HG03521 (cell line): ENCODE data around the gene DCDC2.
"Not testable (repeated sequence)": the region's sequence is repeated elsewhere in the genome, so short reads cannot be mapped to it uniquely, and the experiment has no call there.

Source experiments
- ATAC-seq: cut with Tn5 transposase; IDR thresholded peaks from one replicate; pipeline ENCODE4 v1.9.1; 2021; ENCODE audit warnings: mild to moderate bottlenecking, moderate library complexity; ENCODE audit not compliant: unreplicated experiment

DCDC2 gene

DNA sequence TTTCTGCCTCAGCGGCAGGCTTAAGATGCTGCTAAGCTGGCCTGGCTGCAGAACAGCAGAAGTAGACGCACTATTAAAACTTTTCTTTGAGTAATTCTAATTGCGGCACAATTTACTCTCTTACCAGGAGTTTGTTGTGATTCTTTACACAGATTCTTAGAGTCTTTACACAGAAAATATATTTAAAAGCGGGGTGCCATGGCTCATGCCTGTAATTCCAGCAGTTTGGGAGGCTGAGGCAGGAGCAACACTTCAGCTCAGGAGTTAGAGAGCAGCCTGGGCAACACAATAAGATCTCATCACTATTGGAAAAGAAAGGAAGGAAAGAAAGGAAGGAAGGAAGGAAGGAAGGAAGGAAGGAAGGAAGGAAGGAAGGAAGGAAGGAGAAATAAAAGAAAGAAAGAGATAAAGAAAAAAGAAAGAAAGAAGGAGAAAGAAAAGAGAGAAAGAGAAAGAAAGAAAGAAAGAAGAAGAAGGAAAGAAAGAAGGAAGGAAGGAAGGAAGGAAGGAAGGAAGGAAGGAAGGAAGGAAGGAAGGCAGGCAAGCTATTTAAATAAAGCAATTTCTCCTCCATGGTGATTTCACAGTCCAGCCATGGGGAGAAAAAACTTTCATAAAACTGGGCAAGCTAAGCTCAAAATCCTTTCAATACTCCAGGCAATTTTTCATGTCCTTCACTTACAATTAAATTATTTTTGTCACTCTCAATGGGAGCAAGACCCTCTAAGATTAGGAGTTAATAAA lies 23.8 kb upstream of the DCDC2 start:
- ATAC-seq: no peak

DNA sequence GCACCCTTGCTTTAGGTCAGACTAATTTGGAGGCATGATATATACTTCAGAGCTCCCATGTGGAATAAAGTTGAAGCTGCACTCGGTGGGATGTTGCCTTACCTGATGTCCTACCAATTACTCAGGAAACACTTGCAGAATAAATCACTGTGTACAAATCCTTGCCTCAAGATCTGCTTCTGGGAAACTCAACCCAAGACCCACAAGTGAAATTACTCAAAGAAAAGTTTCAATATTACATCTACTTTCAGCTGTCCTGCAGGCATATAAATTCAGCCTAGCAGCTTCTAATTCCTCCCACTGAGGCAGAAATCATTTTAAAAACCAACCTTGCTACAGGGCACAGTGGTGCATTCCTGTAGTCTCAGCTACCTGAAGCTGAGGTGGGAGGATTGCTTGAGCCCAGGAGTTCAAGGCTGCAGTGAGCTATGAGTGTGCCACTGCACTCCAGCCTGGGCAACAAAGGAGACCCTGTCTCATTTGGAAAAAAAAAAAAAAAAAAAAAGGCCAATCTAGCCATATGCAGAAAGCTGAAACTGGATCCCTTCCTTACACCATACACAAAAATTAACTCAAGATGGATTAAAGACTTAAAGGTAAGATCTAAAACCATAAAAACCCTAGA lies 20.7 kb upstream of the DCDC2 start:
- no peak for ATAC-seq

DNA sequence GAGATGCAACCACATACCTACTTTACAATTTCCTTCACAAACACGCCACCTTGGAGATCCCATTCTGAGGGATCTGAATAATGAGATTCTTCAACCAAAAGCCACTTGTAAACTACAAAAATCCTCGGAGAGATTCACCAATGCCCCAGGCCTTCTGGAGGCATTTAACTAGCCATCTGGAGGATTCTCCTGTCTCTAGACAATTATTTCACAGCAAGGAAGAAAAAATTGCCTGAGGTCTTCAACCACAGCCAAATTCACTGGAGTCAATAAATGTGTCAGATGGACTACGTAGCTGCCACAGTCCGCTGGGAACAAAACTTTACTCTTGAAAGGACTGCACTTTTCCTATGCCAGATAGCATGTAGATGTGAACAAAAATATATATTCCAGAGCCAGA lies 19.0 kb upstream of the DCDC2 start:
- ATAC-seq: no peak

DNA sequence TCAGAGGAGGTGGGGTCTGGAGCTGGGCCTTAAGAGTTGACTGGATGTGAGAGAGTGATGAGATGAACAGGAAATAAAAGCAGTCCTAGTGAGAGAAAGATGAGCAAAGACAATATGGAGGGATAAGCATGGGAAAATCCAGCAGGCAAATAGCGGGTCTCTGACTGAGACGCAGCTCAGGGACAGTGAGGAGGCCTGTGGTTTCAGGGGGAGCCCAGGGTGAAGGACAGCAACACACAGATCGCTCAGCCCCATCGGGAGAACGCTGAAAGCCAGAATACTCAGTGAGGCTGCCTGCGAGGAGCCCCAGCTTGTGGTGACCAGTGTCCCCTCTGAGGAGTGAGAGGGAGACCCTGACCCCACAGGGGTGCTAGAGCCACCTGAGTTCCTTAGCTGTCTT lies 16.8 kb upstream of the DCDC2 start:
- no peak for ATAC-seq

DNA sequence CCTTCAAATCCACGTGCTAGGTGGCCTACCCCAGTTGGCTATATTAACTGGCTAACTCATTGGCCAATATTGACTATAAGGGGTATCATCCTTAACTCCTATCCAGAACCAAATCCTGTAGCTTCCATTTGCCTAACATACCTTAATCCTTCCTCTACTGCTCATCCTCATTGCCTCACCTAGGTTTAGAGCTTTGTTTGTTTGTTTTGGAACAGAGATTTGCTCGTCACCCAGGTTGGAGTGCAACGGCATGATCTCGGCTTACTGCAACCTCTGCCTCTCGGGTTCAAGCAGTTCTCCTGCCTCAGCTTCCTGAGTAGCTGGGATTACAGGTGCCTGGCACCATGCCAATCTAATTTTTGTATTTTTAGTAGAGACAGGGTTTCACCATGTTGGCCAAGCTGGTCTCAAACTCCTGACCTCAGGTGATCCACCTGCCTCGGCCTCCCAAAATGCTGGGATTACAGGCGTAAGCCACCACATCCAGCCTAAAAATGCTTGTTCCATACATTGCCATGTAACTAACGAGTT lies 7.3 kb upstream of the DCDC2 start:
- not testable (repeated sequence) for ATAC-seq

DNA sequence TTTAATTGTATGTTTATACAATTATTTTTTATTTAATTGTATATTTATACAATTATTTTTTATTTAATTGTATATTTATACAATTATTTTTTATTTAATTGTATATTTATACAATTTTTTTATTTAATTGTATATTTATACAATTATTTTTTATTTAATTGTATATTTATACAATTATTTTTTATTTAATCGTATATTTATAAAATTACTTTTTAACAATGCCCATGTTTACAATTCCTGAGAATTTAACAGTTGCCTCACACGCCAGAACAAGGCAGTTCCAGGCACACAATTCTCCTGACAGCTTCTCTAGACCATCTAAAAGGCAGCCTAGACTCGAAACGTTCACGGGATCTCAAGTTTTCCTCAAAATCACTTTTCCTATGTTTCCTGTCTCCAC lies 4.5 kb upstream of the DCDC2 start:
- ATAC-seq: not testable (repeated sequence)

DNA sequence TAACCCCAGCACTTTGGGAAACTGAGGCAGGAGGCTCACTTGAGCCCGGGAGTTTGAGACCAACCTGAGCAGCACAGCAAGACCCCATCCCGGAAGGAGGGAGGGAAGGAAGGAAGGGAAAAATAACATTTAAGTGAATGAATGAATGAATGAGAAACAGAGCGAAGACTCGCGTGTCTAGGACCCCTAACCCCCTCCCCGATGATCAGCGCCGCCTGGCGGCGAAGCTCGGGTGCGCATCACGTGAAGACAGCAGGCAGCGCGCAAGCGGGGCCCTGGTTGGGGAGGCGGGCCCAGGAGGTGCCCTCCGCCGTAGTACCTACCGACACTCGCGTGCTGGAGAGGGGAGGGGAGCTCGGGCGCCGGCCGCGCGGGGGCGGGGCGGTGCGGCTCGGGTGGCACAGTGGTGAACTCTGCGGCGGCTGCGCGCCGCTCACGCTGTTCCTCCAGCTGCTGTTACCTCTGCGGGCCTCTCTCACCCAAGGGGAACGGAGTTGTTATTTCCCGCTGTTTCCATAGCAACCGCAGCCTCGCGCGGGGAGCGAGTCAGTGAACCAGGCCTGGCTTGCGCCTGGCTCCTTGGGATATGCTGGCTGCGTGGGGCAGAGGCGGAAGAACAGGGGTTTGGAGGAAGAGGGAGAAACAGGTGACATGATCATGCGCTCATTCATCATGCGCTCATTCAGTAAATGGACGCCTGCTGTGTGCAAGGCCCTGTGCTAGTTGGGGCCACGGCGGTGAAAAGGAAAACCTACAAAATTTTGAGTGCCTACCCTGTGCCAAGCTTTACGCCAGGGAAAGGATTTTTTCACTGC lies 2.0 kb upstream of the DCDC2 start:
- peak; percentile 73 for ATAC-seq

DNA sequence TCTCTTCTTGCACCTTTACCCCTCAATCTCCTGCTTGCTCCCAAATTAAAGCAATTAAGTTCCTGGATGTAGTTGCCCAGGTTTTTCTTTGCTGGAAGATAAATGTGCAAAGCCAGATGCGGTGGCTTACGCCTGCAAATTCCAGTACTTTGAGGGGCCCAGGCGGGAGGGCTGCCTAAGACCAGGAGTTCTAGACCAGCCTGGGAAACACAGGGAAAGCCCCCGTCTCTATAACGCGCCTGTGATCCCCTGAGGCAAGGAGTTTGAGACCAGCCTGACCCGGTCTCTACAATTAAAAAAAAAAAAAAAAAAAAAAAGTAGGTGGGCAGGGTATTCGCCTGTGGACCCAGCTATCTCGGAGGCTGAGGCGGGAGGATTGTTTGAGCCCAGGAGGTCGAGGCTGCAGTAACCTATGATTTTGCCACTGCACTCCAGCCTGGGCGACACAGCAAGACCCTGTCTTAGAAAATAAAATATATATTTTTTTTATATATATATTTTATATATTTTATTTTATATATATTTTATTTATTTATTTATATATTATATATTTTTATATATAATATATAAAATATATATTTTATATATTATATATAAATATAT lies 461 bp upstream of the DCDC2 start:
- no peak for ATAC-seq

DNA sequence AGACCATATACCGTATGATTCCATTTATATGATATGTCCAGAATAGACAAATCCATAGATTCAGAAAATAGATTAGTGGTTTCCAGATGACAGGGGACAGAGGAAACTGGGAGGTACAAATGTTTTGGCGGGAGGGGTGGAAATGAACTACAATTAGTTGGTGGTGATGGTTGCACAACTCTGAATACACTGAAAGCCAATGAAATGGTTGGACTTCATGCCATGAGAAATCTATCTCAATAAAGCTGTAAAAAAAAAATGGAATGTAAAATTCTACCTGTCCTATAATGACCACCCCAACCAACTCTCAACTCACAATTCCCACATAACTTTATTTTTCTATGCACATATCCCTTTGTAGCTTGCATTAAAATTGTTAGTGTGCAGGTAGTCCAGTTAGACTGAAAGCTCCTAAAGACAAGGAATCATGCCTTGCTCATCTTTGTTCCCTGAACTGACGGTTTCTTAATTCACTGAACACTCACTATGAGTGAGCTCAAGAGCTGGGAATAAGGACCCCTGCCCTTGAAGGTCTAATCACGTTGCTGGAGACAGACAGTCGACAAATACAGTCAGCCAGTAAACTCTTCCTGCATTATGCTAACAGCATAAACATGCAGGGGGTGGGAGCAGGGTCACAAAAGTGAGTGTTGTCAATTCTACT lies 1.4 kb downstream of the DCDC2 start:
- ATAC-seq: no peak

DNA sequence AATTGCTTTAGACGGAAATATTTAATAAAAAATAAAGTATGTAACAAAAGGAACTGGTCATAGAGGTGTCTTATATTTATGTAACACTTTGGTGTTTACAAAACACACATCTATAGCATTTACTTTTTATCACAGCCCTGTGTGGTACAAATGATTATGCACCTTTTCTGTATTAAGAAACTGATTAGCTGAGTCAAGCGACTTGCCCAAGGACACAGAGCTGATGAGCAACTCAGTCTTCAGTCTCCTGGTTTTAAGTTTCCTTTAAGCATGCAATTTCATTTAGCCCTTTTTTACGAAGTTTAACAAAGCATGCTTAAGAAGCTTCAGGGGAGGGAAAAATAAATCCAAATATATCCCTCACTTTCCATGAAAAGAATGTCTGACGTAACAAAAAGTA lies 2.5 kb downstream of the DCDC2 start:
- no peak for ATAC-seq

DNA sequence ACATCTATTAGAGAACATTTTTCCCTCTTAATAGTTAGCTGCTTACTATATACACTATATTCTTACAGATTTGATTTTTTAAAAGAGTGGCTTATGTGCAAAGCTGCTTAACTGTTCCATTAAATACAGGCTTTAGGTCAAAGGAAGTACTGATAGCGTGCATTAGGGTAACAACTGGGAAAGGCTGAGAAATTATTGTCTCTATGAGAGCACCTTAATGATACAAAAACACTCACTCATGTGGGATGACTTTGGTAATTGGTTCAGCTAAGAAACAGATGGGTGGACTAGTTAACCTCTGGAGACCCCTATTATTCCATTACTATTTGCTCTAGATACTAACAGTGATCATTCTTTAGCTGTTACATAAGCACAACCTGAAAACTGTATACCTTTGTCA lies 4.0 kb downstream of the DCDC2 start:
- ATAC-seq: no peak

DNA sequence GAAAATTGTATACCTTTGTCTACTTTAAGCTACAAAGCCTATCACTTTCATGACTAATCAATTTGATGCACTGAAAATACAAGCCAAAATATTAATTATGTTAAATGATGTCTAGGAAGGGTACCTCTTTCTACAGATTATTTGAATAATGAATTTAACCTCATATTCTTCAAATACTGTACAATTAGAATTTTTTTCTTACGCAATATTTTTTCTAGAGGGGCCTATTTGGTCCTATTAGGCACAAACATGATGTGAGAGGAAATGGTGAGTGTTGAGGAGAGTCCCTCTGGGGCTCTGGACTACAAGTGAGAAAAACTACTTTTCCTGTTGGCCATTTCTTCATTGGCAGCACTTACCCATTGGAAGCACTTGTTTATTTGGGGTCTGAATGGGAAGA lies 5.4 kb downstream of the DCDC2 start:
- no peak for ATAC-seq

DNA sequence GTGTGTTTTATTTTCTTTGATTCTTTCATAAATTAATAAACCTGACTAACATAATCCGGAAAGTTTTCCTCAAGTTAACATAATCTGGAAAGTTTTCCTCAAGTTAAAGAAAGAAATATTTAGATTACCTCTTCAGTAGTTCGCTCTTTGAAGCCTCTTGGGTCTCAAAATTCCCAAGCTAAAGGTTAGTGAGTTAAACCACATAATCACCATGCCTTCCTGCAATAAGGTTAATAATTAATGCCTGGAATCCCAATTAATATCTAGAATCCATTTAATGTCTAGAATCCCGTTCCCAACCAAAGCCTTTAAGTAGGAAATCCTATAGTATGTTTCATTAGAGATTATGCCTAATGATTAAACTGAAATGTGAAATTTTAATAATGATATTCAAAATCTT lies 12.9 kb downstream of the DCDC2 start:
- ATAC-seq: no peak

DNA sequence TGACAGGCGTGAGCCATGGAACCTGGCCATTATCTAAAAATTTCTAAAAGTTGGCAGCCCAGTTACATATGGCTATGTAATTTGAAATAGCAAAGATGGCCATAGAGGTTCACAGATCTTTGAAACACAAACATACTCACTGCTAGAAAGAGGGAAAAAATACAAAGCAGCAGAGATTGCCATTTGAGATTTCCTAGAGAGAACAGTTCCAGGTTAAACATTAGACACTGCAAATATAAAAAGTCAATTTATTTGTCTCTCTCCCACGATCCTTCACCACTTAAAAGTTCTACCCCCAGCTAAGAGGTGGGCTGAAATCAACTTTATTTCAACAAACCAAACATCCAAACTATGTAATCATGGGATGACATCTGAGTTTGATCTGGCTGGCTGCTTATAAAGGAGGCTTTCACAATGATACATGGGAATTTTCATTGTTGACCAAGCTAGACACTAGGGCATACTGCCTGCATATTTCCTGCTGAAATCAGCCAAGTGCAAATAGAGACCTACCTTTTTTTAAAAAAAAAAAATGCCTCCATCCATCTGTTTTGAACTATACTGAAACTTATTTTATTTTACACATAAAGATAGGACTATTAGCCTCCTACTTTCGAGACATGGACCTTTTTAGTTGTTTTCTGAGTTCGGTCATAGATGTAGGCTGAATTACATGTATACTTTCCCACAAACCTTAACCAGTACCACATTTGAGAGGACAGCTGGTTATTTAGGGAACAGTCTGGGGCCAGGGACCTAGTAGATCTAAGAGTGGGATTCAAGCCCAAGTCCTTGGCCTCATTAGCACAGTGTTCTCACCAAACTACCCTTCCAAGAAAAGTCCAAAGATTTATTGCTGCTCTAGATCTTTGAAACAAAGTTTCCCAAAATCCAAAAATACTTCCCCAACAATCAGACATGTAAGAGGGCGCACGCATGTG lies 16.6 kb downstream of the DCDC2 start:
- ATAC-seq: no peak

DNA sequence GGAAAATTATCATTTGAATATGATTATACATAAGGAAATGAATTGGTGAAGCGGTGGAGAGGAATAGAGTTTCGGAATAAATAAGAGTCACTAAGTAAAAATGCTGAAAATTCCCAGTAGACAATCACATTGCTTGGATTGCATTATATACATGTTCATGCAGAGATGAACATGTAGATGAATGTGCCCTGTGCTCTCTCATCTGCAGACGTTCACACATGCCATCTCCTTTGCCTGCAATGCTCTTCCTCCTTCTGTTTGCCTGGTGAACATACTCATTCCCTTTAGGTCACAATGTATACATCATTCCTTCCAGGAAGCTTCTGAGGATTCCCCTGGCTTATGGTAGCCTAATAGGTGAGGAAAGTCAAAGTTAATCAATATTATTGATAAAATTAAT lies 17.9 kb downstream of the DCDC2 start:
- ATAC-seq: no peak

DNA sequence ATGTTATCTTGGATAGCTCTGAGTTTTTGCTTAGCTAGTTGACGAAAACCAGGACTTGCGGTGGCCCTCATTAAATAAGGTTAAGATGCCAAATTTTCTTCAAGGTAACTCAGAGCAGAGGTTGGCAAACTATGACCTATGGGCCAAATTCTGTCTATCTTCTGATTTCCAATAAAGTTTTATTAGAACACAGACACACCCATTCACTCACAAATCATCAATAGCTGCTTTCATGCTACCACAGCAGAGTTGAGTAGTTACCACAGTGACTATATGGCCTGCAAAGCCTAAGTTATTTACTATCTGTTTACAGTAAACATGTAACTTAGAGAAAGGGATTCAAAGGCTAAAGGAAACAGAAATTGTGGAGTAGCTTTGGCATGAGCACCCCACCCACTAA lies 23.6 kb downstream of the DCDC2 start:
- ATAC-seq: no peak

DNA sequence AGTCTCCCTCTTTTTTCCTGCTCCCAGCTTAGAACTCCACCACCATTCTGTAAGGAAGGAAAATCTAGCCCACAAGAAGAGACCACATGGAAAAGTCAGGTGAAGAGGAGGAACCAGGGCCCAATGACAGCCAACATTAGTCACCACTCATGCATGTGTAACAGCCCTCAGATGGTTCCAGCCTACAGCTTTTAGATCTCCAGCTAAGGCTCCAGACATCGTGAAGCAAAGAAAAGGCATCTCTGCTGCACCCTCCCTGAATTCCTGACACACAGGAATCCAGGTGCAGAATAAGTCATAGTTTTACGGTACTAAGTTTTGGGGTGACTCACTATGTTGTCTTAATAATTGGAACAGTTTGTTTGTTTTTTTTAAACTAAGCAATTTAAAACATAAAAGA lies 25.5 kb downstream of the DCDC2 start:
- ATAC-seq: no peak

DNA sequence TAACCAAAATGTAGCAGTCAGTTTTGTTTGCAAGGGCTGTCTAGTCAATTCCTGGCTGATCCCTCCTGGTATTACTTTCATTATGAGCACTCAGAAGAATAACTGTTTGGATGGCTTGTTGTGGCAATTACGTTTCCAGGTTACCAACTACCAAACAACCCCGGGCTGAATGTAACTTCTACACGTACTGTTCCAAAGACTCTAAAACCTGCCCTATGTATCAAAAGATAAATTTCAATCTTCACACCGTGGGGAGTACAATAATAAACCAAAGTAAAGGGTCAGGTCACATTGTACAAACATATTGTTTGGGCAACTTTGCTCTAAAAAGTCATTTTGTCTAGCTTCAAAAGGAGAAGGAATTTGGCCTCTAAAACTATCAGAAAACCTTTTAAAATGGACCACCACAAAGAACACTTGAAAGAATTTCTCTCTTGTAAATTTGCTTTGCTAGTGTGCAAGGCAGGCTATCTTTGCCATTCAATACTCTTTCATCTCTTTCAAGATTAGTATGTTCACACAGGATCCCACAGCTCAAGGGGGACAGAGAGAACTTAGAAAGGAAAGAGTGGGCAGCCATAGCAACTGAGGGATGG lies 27.6 kb downstream of the DCDC2 start:
- no peak for ATAC-seq

DNA sequence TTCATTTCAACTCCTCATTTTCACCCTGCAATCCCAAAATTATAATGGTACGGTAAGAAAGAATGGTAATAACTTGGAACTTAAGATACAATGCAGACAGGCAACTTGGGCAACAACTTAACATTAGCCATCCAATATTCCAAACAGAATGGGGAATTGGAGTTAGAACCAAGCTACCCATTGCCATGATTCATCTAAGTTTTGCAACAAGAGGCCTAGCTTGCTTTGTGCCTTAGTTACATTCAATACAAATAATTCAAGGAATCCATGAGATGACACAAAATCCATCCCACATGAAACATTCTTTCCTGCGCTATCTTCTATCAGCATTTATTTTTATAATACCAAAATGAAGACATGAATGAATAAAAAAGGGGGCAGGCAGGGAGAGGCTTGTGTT lies 28.4 kb downstream of the DCDC2 start:
- no peak for ATAC-seq
